Panc1 (cell line): ENCODE results near the gene SYNPO. TPM values are rescaled to one million over a fixed set of nuclear protein-coding genes. Genes with fewer than 3 reads are reported as not detected.

Source experiments
- ATAC-seq: fragments of 200-7000 bp; cut with Tn5 transposase; 2 replicates; pipeline ENCODE4 v1.9.1; 2020; ENCODE audit warnings: mild to moderate bottlenecking, moderate library complexity
- BruUV-seq: library from RNA; stranded (reverse); fragments of 400-500 nt; replicated peaks from 2 replicates; lab custom pipeline; 2021; lab: Mats Ljungman, UMichigan
- CTCF ChIA-PET: fragments of 300-600 bp; sonication (Branson Sonifier 250); formaldehyde crosslinking; loops from one replicate; lab custom pipeline; 2022; ENCODE audit warnings: antibody characterized with exemption; lab: Charles Lee
- POLR2A ChIA-PET: fragments of 300-600 bp; sonication (Branson Sonifier 250); formaldehyde crosslinking; loops from one replicate; lab custom pipeline; 2022; ENCODE audit warnings: antibody characterized with exemption; lab: Charles Lee
- DNase-seq: peaks from one replicate; pipeline ENCODE4 v3.0.0-alpha.2; 2010; ENCODE audit warnings: low read depth, low spot score
- H3K27ac ChIP-seq: 2 replicates; pipeline ENCODE4 v1.5.1; 2011; ENCODE audit warnings: mild to moderate bottlenecking, low read length, inconsistent platforms
- H3K27me3 ChIP-seq: fragments of 200-500 bp; sonication (Bioruptor generic); 2 replicates; pipeline ENCODE4 v1.6.0; 2014; ENCODE audit warnings: low read length, inconsistent platforms; ENCODE audit not compliant: control insufficient read depth, insufficient read depth
- H3K36me3 ChIP-seq: fragments of 200-500 bp; sonication (Bioruptor generic); 2 replicates; pipeline ENCODE4 v1.5.1; 2014; ENCODE audit warnings: inconsistent platforms, mild to moderate bottlenecking, low read length, moderate library complexity; ENCODE audit not compliant: control insufficient read depth, insufficient read depth
- H3K4me1 ChIP-seq: 2 replicates; pipeline ENCODE4 v1.5.1; 2011; ENCODE audit warnings: inconsistent platforms, mild to moderate bottlenecking, low read length, moderate library complexity; ENCODE audit not compliant: control insufficient read depth, insufficient read depth
- H3K4me3 ChIP-seq, 2 experiments: 2 replicates each; pipeline ENCODE4 v1.5.1; 2011 to 2012; ENCODE audit warnings: low read depth in 2 of 2, low read length in 2 of 2, mild to moderate bottlenecking in 2 of 2, inconsistent platforms in 1 of 2, moderate library complexity in 1 of 2
- H3K9me3 ChIP-seq: fragments of 200-500 bp; sonication (Bioruptor generic); 2 replicates; pipeline ENCODE4 v1.5.1; 2014; ENCODE audit warnings: low read depth, mild to moderate bottlenecking, inconsistent platforms, low read length, moderate library complexity; ENCODE audit not compliant: control insufficient read depth, insufficient read depth
- CTCF ChIP-seq: fragments of 450-650 bp; IDR thresholded peaks from 2 replicates; pipeline ENCODE4 v1.5.1; 2017; ENCODE audit warnings: mild to moderate bottlenecking
- POLR2AphosphoS5 ChIP-seq: IDR thresholded peaks from 2 replicates; pipeline ENCODE4 v1.6.1; 2012; ENCODE audit warnings: mild to moderate bottlenecking, low read depth, low read length, moderate library complexity
- REST ChIP-seq, 2 experiments: IDR thresholded peaks; 2 replicates each; pipeline ENCODE4 v1.6.1; 2011 to 2012; ENCODE audit warnings: low read depth in 2 of 2, control low read depth in 1 of 2, low read length in 1 of 2, mild to moderate bottlenecking in 1 of 2, moderate library complexity in 1 of 2; ENCODE audit not compliant: insufficient read depth in 1 of 2
- SIN3A ChIP-seq: IDR thresholded peaks from 2 replicates; pipeline ENCODE4 v1.6.1; 2012; ENCODE audit warnings: low read depth, mild to moderate bottlenecking, low read length, moderate library complexity, borderline replicate concordance; ENCODE audit not compliant: insufficient read depth
- TCF7L2 ChIP-seq: IDR thresholded peaks from 2 replicates; pipeline ENCODE4 v1.6.1; 2011; ENCODE audit warnings: mild to moderate bottlenecking, low read depth, low read length, inconsistent platforms
- in situ Hi-C: cut with HindIII; loops from 2 replicates; pipeline ENCODE4 v1.10.0; 2016; ENCODE audit warnings: low sequenced_read_pairs, low pct_unique_long_range_greater_than_20kb
- intact Hi-C: fragments of 100-400 bp; cut with micrococcal nuclease; formaldehyde crosslinking; loops from one replicate; pipeline ENCODE4 v1.10.0; 2022; ENCODE audit not compliant: unreplicated experiment
- total RNA-seq: library from RNA; stranded (reverse); gene quantifications from one replicate; pipeline ENCODE4 v1.2.1, GENCODE V29; 2021; ENCODE audit not compliant: unreplicated experiment

Gene SYNPO
- total RNA-seq, 1 experiment from 2014 or later, result 82.8 TPM

GRCh38 chr5:150601491-150602345 lies 38.7 kb upstream of the SYNPO start:
- H3K4me3 ChIP-seq, result no peak overlapping the region; a peak in 1 of 4 replicates
- intact Hi-C loops, result no loop called here
- no peaks in the 10 kb centered on the region for H3K27me3 ChIP-seq
- ATAC-seq (no peak), DNase-seq (no peak)
- H3K27ac ChIP-seq, result no peak overlapping the region
- no peaks in the 10 kb centered on the region for H3K9me3 ChIP-seq
- TF ChIP-seq CTCF (no peak), TCF7L2 (no peak), REST (IDR thresholded peaks at IDR 0.05; ENCODE audit: insufficient read depth in 1 of 2, low read depth in 2 of 2, low read length in 1 of 2) (no peak), SIN3A (no peak), POLR2AphosphoS5 (no peak)
- H3K4me1 ChIP-seq, result peaks cover 12% of the 10 kb centered on the region
- ChIA-PET CTCF (no interaction called here), POLR2A (no interaction called here)
- in situ Hi-C loops, result no loop called here
- H3K36me3 ChIP-seq, result no peaks in the 10 kb centered on the region
- BruUV-seq, result no TSS peak

- no peak for TF ChIP-seq POLR2AphosphoS5
- no peak for TF ChIP-seq REST (IDR thresholded peaks at IDR 0.05; ENCODE audit: insufficient read depth in 1 of 2, low read depth in 2 of 2, low read length in 1 of 2)
- no peak for TF ChIP-seq TCF7L2
- no peak overlapping the region for H3K4me3 ChIP-seq
- intact Hi-C loops, result no loop called here
- ATAC-seq (no peak), DNase-seq (no peak)
- H3K4me1 ChIP-seq, result peaks cover 12% of the 10 kb centered on the region
- POLR2A ChIA-PET, result interaction anchor here (0.6 kb wide), 2 partner anchors 14 to 155 kb away, joined by 3 to 6 read pairs; no protein-coding TSS in a partner anchor
- in situ Hi-C loops, result no loop called here
- no TSS peak for BruUV-seq
- H3K27me3 ChIP-seq, result no peaks in the 10 kb centered on the region
- no peak overlapping the region for H3K27ac ChIP-seq
- no peaks in the 10 kb centered on the region for H3K36me3 ChIP-seq
- no peaks in the 10 kb centered on the region for H3K9me3 ChIP-seq
- CTCF ChIA-PET, result no interaction called here
Observed at GRCh38 chr5:150603052-150603451, 37.4 kb upstream of the SYNPO start.
